GM18505 (cell line): ENCODE results near the gene SP8.
A peak's percentile ranks its signal among the peaks of the same experiment; 100 is the strongest.

Experiments used
- ATAC-seq: cut with Tn5 transposase; IDR thresholded peaks from one replicate; pipeline ENCODE4 v1.9.1; 2021; ENCODE audit not compliant: unreplicated experiment
- POLR2A ChIP-seq: IDR thresholded peaks from 4 replicates; pipeline ENCODE4 v1.6.1; 2011; ENCODE audit warnings: borderline replicate concordance; ENCODE audit not compliant: insufficient read depth, insufficient read length; ENCODE audit errors: extremely low read depth

The SP8 gene

GRCh38 chr7:20777377-20778062, 9.2 kb downstream of the SP8 start:
- ATAC-seq: peak; percentile 33
- no peak for TF ChIP-seq POLR2A

GRCh38 chr7:20776942-20777341, 9.7 kb downstream of the SP8 start:
- no peak for ATAC-seq
- no peak for TF ChIP-seq POLR2A

GRCh38 chr7:20776214-20776911, 10.3 kb downstream of the SP8 start:
- no peak for ATAC-seq
- TF ChIP-seq POLR2A: no peak

GRCh38 chr7:20754001-20754400, 32.7 kb downstream of the SP8 start:
- no peak for TF ChIP-seq POLR2A
- ATAC-seq: no peak

- TF ChIP-seq POLR2A: no peak
- no peak for ATAC-seq
Measured at GRCh38 chr7:20749906-20750305, 36.8 kb downstream of the SP8 start.

- TF ChIP-seq POLR2A: no peak
- no peak for ATAC-seq
Measured at GRCh38 chr7:20748853-20749252, 37.8 kb downstream of the SP8 start.

GRCh38 chr7:20747001-20747400, 39.7 kb downstream of the SP8 start:
- TF ChIP-seq POLR2A: no peak
- no peak for ATAC-seq

- TF ChIP-seq POLR2A: no peak
- ATAC-seq: no peak
Measured at GRCh38 chr7:20745702-20746101, 41.0 kb downstream of the SP8 start.

- no peak for TF ChIP-seq POLR2A
- no peak for ATAC-seq
Measured at GRCh38 chr7:20744954-20745446, 41.7 kb downstream of the SP8 start.

- TF ChIP-seq POLR2A: no peak
- ATAC-seq: no peak
Measured at GRCh38 chr7:20742913-20743312, 43.8 kb downstream of the SP8 start.

- TF ChIP-seq POLR2A: no peak
- ATAC-seq: no peak
Measured at GRCh38 chr7:20741801-20742200, 44.9 kb downstream of the SP8 start.

GRCh38 chr7:20738518-20739481, 47.9 kb downstream of the SP8 start:
- TF ChIP-seq POLR2A: no peak
- no peak for ATAC-seq

- no peak for ATAC-seq
Measured at GRCh38 chr7:20737840-20738448, 48.7 kb downstream of the SP8 start.

More at GRCh38 chr7:20737840-20738448, 48.7 kb downstream of the SP8 start:
- TF ChIP-seq POLR2A: no peak
